Ectodermal cell (in vitro differentiated cells): ENCODE data around the gene RNF10.
"Not testable (repeated sequence)": the region's sequence is repeated elsewhere in the genome, so short reads cannot be mapped to it uniquely, and the experiment has no call there.

Experiments used
- H3K27ac ChIP-seq: 2 replicates; pipeline ENCODE4 v1.7.0; 2013; ENCODE audit warnings: mild to moderate bottlenecking, low read depth, low read length; ENCODE audit not compliant: insufficient read depth, poor library complexity, severe bottlenecking
- H3K27me3 ChIP-seq: 2 replicates; pipeline ENCODE4 v1.7.0; 2013; ENCODE audit warnings: mild to moderate bottlenecking, low read length; ENCODE audit not compliant: insufficient read depth, control insufficient read depth, poor library complexity, severe bottlenecking
- H3K36me3 ChIP-seq: one replicate; pipeline ENCODE4 v1.7.0; 2013; ENCODE audit warnings: low read length; ENCODE audit not compliant: control insufficient read depth, insufficient read depth
- H3K4me1 ChIP-seq: one replicate; pipeline ENCODE4 v1.7.0; 2013; ENCODE audit warnings: low read length; ENCODE audit not compliant: control insufficient read depth, insufficient read depth
- H3K4me3 ChIP-seq: 2 replicates; pipeline ENCODE4 v1.7.0; 2013; ENCODE audit warnings: low read depth, low read length, control low read depth; ENCODE audit not compliant: insufficient read depth
- H3K9me3 ChIP-seq: 2 replicates; pipeline ENCODE4 v1.7.0; 2013; ENCODE audit warnings: mild to moderate bottlenecking, low read length, moderate library complexity; ENCODE audit not compliant: control insufficient read depth
- WGBS, 2 experiments: methylation state at CpG; one replicate each; pipeline ENCODE4 v1.1.7; 2013; ENCODE audit warnings: missing lambda C conversion rate in 2 of 2; 5-methylcytosine and 5-hydroxymethylcytosine counted together

The RNF10 gene

GRCh38 chr12:120614848-120615247 is 80.7 kb downstream of the RNF10 start:
- H3K9me3 ChIP-seq = no peaks in the 10 kb centered on the region
- no peak overlapping the region for H3K4me3 ChIP-seq
- no peaks in the 10 kb centered on the region for H3K36me3 ChIP-seq
- H3K27me3 ChIP-seq = no peaks in the 10 kb centered on the region
- no peak overlapping the region for H3K27ac ChIP-seq
- H3K4me1 ChIP-seq = no peaks in the 10 kb centered on the region

DNA sequence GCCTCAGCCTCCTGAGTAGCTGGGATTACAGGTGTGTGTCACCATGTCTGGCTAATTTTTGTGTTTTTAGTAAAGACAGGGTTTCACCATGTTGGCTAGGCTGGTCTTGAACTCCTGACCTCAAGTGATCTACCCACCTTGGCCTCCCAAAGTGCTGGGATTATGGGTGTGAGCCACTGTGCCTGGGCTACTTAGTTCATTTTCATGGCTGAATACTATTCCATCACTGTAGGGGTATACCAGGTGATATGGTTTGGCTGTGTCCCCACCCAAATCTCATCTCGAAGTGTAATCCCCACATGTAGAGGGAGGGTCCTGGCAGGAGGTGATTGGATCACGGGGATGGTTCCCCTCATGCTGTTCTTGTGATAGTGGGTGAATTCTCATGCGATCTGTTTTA is 83.0 kb downstream of the RNF10 start:
- WGBS, 2 experiments = 90 to 95% methylated on average over 3 of the region's 3 CpGs
- not testable (repeated sequence) for H3K27ac ChIP-seq, H3K36me3 ChIP-seq, H3K9me3 ChIP-seq, H3K4me1 ChIP-seq, H3K4me3 ChIP-seq, H3K27me3 ChIP-seq

DNA sequence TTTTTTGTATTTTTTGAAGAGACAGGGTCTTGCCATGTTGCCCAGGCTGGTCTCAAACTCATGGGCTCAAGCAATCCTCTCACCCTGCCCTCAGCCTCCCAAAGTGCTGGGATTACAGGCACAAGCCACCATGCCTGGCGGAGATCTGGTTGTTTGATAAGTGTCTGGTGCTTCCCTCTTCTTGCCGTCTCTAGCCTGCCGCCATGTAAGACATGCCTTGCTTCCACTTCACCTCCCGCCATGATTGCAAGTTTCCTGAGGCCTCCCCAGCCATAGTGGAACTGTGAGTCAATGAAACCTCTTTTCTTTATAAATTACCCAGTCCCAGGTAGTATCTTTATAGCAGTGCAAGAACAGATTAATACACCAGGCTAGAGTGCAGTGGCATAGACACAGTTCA is 83.6 kb downstream of the RNF10 start:
- H3K36me3 ChIP-seq, H3K4me1 ChIP-seq, H3K9me3 ChIP-seq, H3K27me3 ChIP-seq, H3K27ac ChIP-seq, H3K4me3 ChIP-seq: not testable (repeated sequence)
- WGBS, 2 experiments = 80 to 85% methylated on average over 4 of the region's 4 CpGs

- Histone ChIP-seq H3K27ac (no peak overlapping the region), H3K27me3 (no peaks in the 10 kb centered on the region), H3K4me1 (no peaks in the 10 kb centered on the region), H3K36me3 (no peaks in the 10 kb centered on the region), H3K9me3 (no peaks in the 10 kb centered on the region), H3K4me3 (no peak overlapping the region)
- 32 to 40% methylated on average over 8 of the region's 8 CpGs for WGBS, 2 experiments
Observed at GRCh38 chr12:120618954-120619615, 84.9 kb downstream of the RNF10 start.

DNA sequence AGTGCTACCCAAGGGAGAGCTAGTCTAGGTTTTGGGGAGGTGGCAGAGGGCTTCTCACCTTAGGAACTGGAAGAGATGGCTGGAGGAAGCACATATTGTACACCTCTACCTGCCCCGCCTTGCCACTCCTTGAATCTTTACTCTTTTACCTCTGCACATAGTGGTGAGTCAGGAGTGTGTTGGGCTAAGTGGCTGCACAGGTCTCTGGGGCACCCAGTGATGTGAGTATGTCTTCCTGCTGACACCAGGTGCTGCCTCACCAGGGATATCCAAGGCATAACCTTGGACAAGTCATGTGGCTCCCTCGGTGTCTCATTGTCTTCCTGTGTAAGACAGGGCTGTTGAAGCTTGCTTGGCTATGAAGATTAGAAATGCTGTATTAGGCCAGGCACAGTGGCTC is 86.5 kb downstream of the RNF10 start:
- Histone ChIP-seq H3K36me3 (no peaks in the 10 kb centered on the region), H3K27ac (no peak overlapping the region), H3K9me3 (no peaks in the 10 kb centered on the region), H3K4me1 (no peaks in the 10 kb centered on the region), H3K4me3 (no peak overlapping the region), H3K27me3 (no peaks in the 10 kb centered on the region)
- 86 to 87% methylated on average over 2 of the region's 2 CpGs for WGBS, 2 experiments

DNA sequence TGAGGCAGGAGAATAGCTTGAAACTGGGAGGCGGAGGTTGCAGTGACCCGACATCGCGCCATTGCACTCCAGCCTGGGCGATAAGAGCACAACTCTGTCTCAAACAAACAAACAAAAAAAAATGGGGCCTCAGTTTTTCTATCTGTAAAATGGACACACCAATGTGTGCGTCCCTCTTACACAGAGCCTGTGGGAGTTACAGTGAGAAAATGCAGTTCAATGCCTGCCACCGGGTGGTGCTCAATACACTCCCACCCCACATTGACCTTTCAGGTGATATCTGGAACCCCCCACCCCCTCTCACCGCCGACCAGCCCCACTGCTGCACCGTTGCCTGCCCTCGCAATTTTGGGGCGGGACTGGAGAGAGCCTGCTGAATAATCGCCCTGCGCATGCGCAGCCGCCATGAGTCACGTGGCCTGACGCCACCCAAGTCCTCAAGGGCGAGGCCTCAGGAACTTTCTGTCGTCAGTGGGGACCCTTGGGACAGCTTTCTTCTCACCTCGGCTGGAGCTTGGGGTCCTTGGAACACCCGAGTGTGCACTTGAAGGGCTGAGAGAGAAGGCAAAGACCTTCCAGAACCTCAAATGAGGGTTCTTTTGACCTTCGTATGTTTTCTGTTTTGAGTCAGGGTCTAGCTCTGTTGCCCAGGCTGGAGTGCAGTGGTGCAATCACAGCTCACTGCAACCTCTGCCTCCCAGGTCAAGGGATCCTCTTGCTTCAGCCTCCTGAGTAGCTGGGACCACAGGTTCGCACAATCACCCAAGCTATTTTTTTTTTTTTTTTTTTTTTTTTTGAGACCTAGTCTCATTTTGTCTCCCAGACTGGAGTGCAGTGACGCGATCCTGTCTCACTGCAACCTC is 91.6 kb downstream of the RNF10 start:
- no peak overlapping the region for H3K4me3 ChIP-seq
- no peaks in the 10 kb centered on the region for H3K4me1 ChIP-seq
- H3K9me3 ChIP-seq = no peaks in the 10 kb centered on the region
- WGBS, 2 experiments = 88 to 91% methylated on average over 26 of the region's 26 CpGs
- no peaks in the 10 kb centered on the region for H3K36me3 ChIP-seq
- no peaks in the 10 kb centered on the region for H3K27me3 ChIP-seq
- no peak overlapping the region for H3K27ac ChIP-seq
